HEK293 (cell line): ENCODE measurements around the gene FLNC.

Experiments used
- CTCF ChIA-PET: fragments of 350-600 bp; formaldehyde crosslinking; extraction: SDS; loops from one replicate; lab custom pipeline; 2021; ENCODE audit warnings: antibody characterized with exemption; lab: Yijun Ruan, JAX
- POLR2A ChIA-PET: fragments of 300-600 bp; formaldehyde crosslinking; extraction: SDS; loops from one replicate; lab custom pipeline; 2020; ENCODE audit warnings: antibody characterized with exemption, inconsistent platforms; lab: Yijun Ruan, JAX
- H3K27ac ChIP-seq: fragments of 200-500 bp; sonication (Bioruptor generic); 2 replicates; pipeline ENCODE4 v1.5.1; 2014; ENCODE audit warnings: low read depth, low read length, control low read depth, inconsistent platforms; ENCODE audit errors: extremely low read depth
- H3K36me3 ChIP-seq, 2 experiments: fragments of 200-500 bp in 1 of 2; sonication (Bioruptor generic) in 1 of 2; 1 replicate in 1 of 2; 2 replicates in 1 of 2; pipeline ENCODE4 v1.5.1; 2014 to 2017; ENCODE audit warnings: inconsistent platforms in 2 of 2, low read length in 2 of 2; ENCODE audit not compliant: control insufficient read depth in 2 of 2, insufficient read depth in 1 of 2
- H3K4me1 ChIP-seq: fragments of 200-500 bp; sonication (Bioruptor generic); 2 replicates; pipeline ENCODE4 v1.5.1; 2014; ENCODE audit warnings: mild to moderate bottlenecking, low read length, inconsistent platforms; ENCODE audit not compliant: control insufficient read depth, insufficient read depth
- H3K4me3 ChIP-seq: 2 replicates; pipeline ENCODE4 v1.5.1; 2011; ENCODE audit warnings: low read depth, mild to moderate bottlenecking, control low read depth, low read length, moderate library complexity
- H3K9me3 ChIP-seq: fragments of 200-500 bp; sonication (Bioruptor generic); 2 replicates; pipeline ENCODE4 v1.5.1; 2014; ENCODE audit warnings: low read depth, low read length, inconsistent platforms; ENCODE audit not compliant: control insufficient read depth, insufficient read depth
- ATF2 ChIP-seq: fragments of 450-650 bp; formaldehyde crosslinking; IDR thresholded peaks from 2 replicates; pipeline ENCODE4 v1.5.1; 2016; ENCODE audit warnings: missing biosample characterization, missing genetic modification characterization, low read depth
- GLIS1 ChIP-seq: fragments of 450-650 bp; formaldehyde crosslinking; IDR thresholded peaks from 2 replicates; pipeline ENCODE4 v1.5.1; 2016; ENCODE audit warnings: missing biosample characterization, missing genetic modification characterization
- MYNN ChIP-seq: fragments of 450-650 bp; formaldehyde crosslinking; IDR thresholded peaks from 2 replicates; pipeline ENCODE4 v1.5.1; 2016; ENCODE audit warnings: missing biosample characterization, missing genetic modification characterization, borderline replicate concordance
- SCRT2 ChIP-seq: fragments of 450-650 bp; formaldehyde crosslinking; IDR thresholded peaks from 2 replicates; pipeline ENCODE4 v1.5.1; 2016; ENCODE audit warnings: missing biosample characterization, missing genetic modification characterization
- SP3 ChIP-seq: fragments of 450-650 bp; formaldehyde crosslinking; IDR thresholded peaks from 2 replicates; pipeline ENCODE4 v1.5.1; 2016; ENCODE audit warnings: missing biosample characterization, missing genetic modification characterization
- SP7 ChIP-seq: fragments of 450-650 bp; formaldehyde crosslinking; IDR thresholded peaks from 2 replicates; pipeline ENCODE4 v1.5.1; 2016; ENCODE audit warnings: missing biosample characterization, missing genetic modification characterization
- ZBTB6 ChIP-seq: fragments of 450-650 bp; formaldehyde crosslinking; IDR thresholded peaks from 2 replicates; pipeline ENCODE4 v1.5.1; 2017; ENCODE audit warnings: missing biosample characterization, missing genetic modification characterization
- ZNF174 ChIP-seq: fragments of 450-650 bp; formaldehyde crosslinking; IDR thresholded peaks from 2 replicates; pipeline ENCODE4 v1.5.0; 2017; ENCODE audit warnings: missing biosample characterization, mild to moderate bottlenecking, missing genetic modification characterization
- ZNF19 ChIP-seq: fragments of 450-650 bp; formaldehyde crosslinking; IDR thresholded peaks from 2 replicates; pipeline ENCODE4; 2016; ENCODE audit warnings: missing biosample characterization, missing genetic modification characterization, low read depth
- ZNF202 ChIP-seq: fragments of 450-650 bp; formaldehyde crosslinking; IDR thresholded peaks from 2 replicates; pipeline ENCODE4 v1.5.1; 2016; ENCODE audit warnings: missing biosample characterization, missing genetic modification characterization, borderline replicate concordance
- ZNF223 ChIP-seq: fragments of 450-650 bp; formaldehyde crosslinking; IDR thresholded peaks from 2 replicates; pipeline ENCODE4 v1.5.1; 2016; ENCODE audit warnings: missing biosample characterization, missing genetic modification characterization
- ZNF23 ChIP-seq: fragments of 450-650 bp; formaldehyde crosslinking; IDR thresholded peaks from 2 replicates; pipeline ENCODE4 v1.5.1; 2016; ENCODE audit warnings: missing biosample characterization, missing genetic modification characterization, borderline replicate concordance
- ZNF416 ChIP-seq: fragments of 450-650 bp; formaldehyde crosslinking; IDR thresholded peaks from 2 replicates; pipeline ENCODE4 v1.5.1; 2016; ENCODE audit warnings: missing biosample characterization, missing genetic modification characterization
- ZNF623 ChIP-seq: fragments of 450-650 bp; formaldehyde crosslinking; IDR thresholded peaks from 2 replicates; pipeline ENCODE4 v1.5.1; 2016; ENCODE audit warnings: missing biosample characterization, missing genetic modification characterization
- ZNF629 ChIP-seq: fragments of 450-650 bp; formaldehyde crosslinking; IDR thresholded peaks from 2 replicates; pipeline ENCODE4 v1.5.1; 2017; ENCODE audit warnings: missing biosample characterization, missing genetic modification characterization
- ZNF76 ChIP-seq: fragments of 450-650 bp; formaldehyde crosslinking; IDR thresholded peaks from 2 replicates; pipeline ENCODE4; 2016; ENCODE audit warnings: low read depth, missing biosample characterization, missing genetic modification characterization, borderline replicate concordance
- ZNF768 ChIP-seq: fragments of 450-650 bp; formaldehyde crosslinking; IDR thresholded peaks from 2 replicates; pipeline ENCODE4 v1.5.1; 2018; ENCODE audit warnings: missing biosample characterization, mild to moderate bottlenecking, missing genetic modification characterization
- ZNF843 ChIP-seq: fragments of 450-650 bp; formaldehyde crosslinking; IDR thresholded peaks from 2 replicates; pipeline ENCODE4 v1.5.1; 2016; ENCODE audit warnings: missing biosample characterization, missing genetic modification characterization
- ZXDB ChIP-seq: fragments of 450-650 bp; formaldehyde crosslinking; IDR thresholded peaks from 2 replicates; pipeline ENCODE4 v1.5.1; 2016; ENCODE audit warnings: missing biosample characterization, missing genetic modification characterization

The FLNC gene

GRCh38 chr7:128906001-128906765, 76.0 kb downstream of the FLNC start:
- Histone ChIP-seq H3K36me3 (no peaks in the 10 kb centered on the region), H3K4me3 (no peak overlapping the region), H3K4me1 (no peaks in the 10 kb centered on the region), H3K27ac (no peak overlapping the region), H3K9me3 (no peaks in the 10 kb centered on the region)
- TF ChIP-seq ZNF23 = no peak
- TF ChIP-seq ZNF623 (tag by site-specific recombination) = no peak
- no peak for TF ChIP-seq ZNF416 (tag by site-specific recombination)
- TF ChIP-seq ZNF19 (tag by site-specific recombination) = no peak
- no peak for TF ChIP-seq GLIS1
- TF ChIP-seq SP7 (tag by site-specific recombination) = no peak
- CTCF ChIA-PET = no interaction called here
- POLR2A ChIA-PET = no interaction called here

GRCh38 chr7:128906766-128907559, 76.8 kb downstream of the FLNC start:
- TF ChIP-seq SP3 (tag by site-specific recombination) (no peak), ZBTB6 (no peak), ZNF202 (no peak), ZNF629 (tag by site-specific recombination) (no peak), ZNF223 (tag by site-specific recombination) (no peak), MYNN (tag by site-specific recombination) (no peak), ZNF76 (no peak), ATF2 (tag by site-specific recombination) (no peak), SCRT2 (no peak), ZNF768 (no peak), ZNF843 (tag by site-specific recombination) (no peak), ZXDB (tag by site-specific recombination) (no peak), ZNF174 (no peak)
- ChIA-PET CTCF (no interaction called here), POLR2A (no interaction called here)
- H3K4me1 ChIP-seq = no peaks in the 10 kb centered on the region
- H3K36me3 ChIP-seq = no peaks in the 10 kb centered on the region
- no peaks in the 10 kb centered on the region for H3K9me3 ChIP-seq
- H3K4me3 ChIP-seq = no peak overlapping the region
- no peak overlapping the region for H3K27ac ChIP-seq
